NCI-H345 treated with DMSO at 0.1 percent for 48 hours (cell line): ENCODE results near the gene PLEKHM3.
"Not testable (repeated sequence)": the region's sequence is repeated elsewhere in the genome, so short reads cannot be mapped to it uniquely, and the experiment has no call there.

Source experiments
- DNase-seq: peaks from one replicate; lab custom pipeline; 2025; ENCODE audit not compliant: unreplicated experiment; lab: John Stamatoyannopoulos, UW

PLEKHM3 gene

DNA sequence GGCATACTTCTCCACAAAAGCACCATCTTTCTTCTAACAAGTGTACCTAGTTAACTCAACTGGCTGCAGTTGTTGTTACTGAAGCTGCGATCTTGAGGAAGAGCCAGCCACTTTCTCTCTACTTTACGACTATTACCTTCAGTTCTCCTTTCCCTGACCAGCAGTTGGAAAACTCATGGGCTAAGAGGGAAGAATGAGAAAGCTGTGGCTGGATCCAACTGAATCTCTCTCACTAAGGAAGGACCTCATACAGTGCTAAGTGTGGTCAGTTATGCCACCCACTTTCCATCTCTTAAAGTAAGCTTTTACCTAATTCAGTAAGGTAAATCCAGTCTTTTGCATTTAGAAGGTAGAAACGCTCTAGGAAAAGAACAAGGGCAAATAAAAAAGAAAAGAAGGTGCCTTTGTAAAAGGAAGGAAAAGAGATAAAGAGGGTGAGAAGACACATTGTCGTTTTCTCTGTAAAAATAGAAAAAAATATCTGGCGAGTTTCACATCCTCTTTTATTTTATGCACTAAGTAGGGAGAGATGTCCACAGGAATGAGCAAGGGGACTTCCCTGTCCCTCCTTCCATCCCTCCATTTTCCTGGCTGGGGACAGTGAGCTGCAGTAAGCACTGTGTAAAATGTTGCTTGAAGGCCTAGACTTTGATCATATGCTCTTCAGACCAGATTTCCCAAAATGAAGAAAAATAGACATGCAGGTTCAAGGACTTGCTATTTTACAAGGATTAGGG, 73.4 kb downstream of the PLEKHM3 start:
- DNase-seq: no peak

DNA sequence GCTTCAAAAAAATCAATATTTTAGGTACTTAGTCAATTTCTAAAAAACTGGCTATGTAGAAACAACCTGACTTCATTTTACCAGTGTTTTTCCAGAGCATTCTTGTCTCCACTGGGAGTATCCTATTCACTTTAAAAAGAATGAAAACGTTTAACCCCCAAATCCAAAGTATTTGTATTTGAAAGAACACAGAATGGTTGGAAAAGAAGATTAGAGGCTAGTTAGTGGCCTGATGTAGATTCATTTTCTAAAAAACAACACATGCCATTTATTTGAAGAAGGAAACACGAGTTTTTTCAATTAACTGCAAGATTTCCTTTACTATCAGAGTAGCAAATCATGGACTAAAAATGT, 74.6 kb downstream of the PLEKHM3 start:
- DNase-seq: no peak

DNA sequence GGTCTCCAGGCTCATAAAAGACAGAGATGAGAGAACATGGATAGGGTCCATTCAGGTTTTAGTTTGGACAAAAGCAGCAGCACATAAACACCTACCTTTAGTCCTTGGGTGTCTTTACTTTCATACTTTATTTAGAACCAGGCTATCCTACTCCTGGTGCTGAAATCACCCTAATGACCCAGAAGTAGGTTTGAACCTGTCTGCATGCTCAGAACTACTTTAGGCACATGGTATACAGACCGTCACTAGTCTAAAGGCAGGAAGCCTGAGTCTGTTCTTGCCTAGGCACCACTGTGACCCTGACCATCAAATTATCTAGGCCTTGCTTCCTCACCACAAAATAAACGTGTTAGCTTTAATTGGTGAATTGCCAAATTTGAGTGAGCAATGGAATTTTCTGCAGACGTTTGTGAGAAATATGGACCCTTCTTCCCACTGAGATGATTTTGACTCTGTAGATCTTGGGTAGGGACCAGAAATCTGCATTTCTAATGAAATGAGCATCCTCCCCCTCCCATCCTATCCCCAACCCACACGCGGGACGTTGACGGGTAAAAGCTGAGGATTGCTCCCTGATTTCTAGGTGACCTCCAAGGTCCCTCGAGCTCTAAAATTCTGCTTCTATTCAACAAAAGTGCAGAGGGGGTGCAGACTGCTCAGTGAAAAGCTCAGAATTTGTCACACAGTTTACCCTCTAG, 75.1 kb downstream of the PLEKHM3 start:
- no peak for DNase-seq

DNA sequence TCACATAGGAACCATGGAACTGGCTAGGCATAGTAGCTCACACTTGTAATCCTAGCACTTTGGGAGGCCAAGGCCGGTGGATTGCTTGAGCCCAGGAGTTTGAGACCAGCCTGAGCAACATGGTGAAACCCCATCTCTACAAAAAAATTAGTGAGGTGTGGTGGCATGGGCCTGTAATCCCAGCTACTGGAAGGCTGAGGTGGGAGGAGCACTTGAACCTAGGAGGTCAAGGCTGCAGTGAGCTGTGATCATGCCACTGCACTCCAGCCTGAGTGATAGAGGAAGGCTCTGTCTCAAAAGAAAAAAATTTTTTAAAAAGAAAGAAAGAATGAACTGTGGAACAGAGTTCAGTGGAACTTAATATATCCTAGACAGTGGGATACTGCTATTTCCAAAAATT, 76.1 kb downstream of the PLEKHM3 start:
- DNase-seq: not testable (repeated sequence)

DNA sequence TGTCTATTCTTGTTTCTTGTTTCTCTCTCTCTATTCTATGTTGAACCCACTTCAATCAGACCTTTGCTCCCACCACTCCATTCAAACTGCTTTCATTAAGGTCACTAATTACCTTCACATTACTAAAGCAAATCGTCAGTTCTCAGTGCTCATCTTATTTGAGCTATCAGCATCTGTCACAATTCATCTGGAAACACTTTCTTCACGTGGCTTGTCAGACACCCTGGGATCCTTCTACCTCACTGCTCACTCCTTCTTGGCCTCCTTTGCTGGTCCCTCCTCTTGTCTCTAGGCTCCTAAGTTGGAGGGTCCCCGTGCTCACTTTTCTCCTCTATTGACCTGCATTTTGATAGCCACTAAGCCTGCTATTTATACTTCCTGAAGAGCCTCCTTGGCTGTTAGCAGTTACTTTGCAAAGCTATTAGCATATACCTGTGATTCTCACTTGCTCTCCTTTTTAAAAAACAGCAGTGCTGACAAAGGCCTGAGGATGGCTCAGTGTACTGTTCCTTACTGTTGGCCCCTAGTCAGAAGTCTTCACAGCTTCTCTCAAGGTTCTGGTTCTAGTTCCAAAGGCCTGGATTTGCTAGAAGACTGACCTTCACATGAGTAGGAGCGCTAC, 80.2 kb downstream of the PLEKHM3 start:
- no peak for DNase-seq

DNA sequence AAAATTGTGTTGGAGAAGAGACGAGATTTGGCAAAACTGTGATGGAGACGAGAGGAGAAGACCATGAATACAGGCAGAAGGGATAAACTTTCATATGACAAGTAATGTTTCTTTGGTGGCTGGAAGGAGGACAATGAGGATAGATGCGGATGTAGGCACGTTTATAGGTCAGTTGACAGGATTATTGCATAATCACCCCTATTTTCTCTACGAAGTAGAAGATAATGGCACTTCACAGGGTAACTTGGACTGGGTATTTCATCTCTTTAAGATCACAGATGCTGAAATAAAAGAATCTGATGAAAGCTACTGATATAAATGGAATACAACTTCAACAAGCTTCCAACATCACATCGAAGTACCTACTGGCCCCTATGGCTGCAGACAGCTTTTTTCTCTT, 81.0 kb downstream of the PLEKHM3 start:
- no peak for DNase-seq

DNA sequence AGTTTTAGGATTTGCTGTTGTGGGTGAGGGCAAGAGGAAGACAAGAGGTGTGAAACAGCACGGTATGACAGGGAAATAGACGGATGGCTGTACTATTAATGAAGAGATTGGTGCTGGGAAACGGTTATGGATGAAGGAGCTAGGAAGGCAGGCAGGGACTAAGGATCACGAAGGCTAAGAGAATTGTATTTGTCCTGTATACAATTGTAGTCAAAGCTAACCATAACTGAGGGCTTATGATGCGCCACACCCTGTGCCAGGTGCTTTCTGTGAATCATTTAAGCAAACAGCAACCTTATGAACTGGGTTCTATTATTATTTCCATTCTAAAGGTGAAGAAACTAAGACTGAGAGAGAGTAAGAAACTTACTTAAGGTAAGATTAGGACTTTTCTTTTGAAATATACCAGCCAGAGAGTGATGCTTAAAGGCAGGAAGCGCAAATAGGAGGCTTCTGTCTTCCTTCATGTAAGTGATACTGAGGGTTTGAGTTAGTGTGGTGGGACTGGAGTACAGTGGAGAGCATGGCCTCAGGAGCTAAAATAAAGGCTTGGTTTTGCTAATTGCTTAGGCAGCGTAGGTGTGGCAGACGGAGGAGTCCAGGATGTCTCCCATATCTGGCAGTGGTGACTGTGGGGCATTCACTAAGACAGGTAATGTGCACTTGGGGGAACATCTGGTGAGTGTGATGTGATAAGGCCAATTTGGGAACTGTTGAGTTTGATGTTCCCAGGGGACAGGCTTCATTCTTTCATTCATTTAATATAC, 85.8 kb downstream of the PLEKHM3 start:
- DNase-seq: no peak

DNA sequence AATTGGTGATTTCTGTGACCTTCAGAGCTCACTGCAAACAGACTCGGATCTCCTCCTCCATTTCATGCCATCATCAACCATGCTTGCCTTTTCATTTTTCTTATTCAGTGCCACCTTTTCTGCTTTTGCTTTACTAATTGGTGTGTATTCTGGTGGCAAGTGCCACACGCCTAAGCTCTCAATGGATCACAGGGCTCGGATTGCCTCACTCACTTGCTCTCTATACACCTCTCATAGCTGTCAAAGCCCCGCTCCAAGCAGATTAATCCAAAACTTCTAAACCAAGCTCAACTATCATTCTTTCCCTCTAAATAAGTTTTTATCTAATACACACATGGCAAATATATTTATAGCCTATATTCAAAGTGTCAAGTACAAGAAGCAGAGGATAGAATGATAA, 86.4 kb downstream of the PLEKHM3 start:
- no peak for DNase-seq

DNA sequence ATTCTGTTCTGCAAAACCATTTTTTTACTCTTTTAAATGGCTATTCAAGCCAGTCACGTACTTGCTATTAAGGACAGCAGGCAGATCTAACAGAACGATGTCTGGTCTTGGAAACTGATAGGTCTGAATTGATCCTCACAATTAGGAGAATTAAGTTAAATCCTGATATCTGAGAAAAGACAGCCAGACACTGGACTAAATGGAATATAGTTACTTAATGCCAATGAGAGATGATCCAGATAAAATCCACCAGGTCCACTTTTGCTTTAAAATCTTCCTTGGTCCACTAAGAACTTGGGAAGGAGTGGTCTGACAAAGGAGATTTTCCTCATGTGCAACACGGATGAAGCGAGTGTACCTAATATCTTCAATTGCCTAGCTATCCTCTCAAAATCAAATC, 86.9 kb downstream of the PLEKHM3 start:
- DNase-seq: no peak

DNA sequence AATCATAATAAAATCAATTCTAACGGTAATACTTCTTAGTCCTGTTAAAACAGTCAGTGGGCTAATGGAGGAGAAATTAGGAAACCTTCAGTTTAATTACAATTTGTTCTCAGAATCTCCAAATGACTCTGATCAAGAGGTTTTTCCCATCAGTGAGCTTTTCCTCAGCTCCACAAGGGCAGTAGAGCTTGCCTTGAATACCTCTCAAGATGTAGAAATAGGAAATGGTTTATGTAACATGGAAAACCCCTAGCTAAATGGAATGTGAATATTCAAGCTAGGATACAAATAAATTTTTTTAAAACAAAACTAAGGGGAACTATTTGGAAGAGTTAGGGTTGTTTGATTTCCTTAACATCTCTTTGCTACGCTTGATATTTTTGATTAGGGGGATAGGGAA, 87.5 kb downstream of the PLEKHM3 start:
- no peak for DNase-seq

DNA sequence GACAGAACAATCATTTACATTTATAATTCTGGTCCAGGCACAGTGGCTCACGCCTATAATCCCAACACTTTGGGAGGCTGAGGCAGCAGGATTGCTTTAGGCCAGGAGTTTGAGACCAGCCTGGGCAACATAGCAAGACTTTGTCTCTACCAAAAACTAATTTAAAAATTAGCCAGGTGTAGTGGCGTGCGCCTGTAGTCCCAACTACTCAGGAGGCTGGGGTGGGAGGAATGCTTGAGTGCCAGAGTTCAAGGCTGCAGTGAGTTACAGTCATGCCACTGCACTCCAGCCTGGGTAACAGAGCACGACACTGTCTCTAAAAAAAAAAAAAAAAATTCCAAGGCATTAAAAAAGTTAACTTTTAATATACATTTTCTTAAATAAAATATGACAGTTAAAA, 88.1 kb downstream of the PLEKHM3 start:
- DNase-seq: no peak

DNA sequence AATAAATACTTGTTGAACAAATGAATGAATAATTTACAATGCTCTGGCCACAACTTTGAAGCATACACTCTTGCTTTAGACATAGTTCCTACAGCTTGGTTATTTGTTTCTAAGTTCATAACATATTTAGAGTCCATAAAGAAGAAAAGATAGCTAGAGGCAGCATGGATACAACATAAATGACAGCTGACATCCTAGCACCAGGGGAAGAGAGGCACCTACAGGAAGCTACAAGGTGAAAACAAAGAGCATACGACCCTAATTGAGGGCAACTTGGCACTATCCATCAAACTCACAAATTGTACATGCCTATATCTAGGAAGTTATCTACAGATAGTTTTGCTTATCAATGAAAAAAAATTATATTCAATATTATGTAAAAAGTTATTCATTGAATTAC, 88.9 kb downstream of the PLEKHM3 start:
- no peak for DNase-seq

DNA sequence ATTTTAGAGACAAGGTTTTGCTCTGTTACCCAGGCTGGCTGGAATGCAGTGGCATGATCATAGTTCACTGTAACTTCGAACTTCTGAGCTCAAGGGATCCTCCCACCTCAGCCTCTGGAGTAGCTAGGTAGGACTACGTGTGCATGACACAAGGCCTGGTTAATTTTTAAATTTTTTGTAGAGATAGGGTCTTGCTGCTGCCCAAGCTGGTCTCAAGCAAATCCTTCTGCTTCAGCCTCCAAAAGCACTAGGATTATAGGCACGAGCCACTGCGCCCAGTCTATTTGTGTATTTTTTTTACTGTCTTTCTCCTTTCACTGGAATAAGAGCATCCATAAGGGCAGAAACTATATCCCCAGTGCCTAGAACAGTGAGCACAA, 89.3 kb downstream of the PLEKHM3 start:
- no peak for DNase-seq

DNA sequence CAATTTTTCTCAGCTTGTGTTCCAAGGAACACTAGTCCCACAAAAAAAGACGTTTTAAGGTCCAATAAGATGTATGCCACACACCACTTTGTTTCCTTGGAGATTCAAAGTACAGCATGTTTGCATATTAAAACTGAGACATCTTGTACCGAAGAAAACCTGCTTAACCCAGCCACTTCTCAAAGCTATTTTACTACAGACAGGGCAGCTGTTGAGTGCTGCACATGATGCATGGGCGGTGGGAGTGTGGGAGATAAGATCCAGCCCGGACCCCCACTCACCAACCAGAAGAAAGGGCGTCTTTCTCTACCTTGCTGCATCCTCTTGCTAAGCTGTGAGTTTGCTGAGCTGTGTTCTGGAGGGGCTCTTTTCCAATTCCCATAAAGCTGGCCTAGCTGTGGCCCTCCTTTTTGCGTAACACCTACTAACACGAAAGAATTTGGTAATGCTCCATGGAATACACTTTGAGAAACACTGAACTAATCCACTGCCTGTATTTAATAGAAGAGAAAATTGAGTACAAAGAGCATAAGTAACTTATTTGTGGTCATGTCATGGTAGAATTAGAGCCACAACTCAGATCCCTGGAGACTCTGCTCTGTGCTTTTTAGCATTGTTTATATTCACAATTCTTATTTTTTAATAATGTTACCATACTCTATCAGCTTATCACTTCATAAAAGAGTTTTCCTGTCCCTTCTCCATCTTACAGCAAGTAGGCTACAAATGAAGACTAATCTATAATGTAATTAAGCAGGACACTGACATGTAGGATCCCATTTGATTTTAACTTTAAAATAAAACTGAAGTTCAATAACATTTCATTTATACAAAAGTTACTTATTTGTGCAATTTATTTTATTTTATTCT, 90.0 kb downstream of the PLEKHM3 start:
- no peak for DNase-seq

DNA sequence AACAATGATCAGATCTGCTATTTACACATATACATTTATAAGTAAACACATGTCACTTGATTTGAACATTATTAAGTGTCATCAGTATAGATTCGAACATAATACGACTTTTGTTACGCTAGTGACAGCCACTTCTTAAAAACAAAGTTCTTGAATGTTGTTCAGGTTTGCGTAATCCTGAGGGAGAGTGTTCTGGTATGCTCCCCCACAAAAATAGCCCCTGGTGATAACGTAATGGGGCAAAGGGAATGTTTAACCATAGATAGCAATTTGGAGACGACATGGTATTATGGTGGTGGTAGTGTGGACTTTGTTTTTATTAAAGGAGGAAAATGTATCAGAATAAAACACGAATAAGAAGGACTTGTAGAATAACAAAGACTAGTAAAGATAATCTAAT, 90.6 kb downstream of the PLEKHM3 start:
- no peak for DNase-seq

DNA sequence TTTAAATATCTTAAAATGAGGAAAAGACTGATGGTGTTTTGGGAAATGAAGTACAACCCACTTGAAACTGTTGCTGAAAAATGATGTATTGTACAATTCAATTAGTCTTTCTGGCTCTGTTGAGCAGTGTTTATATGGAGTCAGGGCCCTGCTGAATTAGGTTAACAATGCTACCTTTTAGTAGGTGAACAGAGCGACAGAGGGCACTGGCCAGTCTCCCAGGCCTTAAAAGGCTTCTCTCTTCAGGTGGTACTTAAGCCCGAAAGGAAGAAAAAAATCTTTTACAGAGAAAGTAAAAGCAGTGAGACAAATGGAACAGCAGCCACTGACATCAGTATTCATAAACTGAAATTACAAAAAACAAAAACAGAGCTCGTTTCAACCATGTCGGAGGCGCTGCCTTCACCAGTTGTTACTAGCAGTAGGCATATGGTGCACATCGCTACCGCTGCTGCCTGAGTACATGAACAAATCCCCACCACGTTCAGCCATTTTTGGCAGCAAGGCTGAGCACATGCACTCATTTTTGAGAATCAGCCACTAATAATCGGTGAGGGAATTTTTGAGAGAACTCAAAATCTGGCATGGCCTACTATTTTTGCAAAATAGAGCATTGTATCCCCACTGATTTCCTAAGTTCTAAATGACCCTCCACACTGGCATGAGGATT, 91.8 kb downstream of the PLEKHM3 start:
- no peak for DNase-seq

DNA sequence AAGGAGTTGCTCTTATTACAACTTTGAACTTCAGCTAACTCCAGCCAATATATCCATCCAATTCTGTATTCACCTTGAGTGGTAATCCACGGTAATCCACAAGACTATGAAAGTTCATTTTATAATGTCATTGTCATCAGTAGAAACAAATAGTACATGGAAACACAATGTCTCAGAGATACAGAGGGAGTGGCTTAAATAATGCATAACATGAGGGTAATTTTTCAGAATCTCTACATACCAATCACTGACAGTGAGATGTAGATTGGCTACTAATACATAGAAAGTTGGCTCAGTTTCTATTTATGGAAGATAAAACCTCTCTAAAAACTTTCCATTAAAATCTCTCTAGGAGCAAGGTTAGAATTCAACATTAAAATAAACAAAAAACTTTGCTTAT, 93.2 kb downstream of the PLEKHM3 start:
- DNase-seq: no peak

DNA sequence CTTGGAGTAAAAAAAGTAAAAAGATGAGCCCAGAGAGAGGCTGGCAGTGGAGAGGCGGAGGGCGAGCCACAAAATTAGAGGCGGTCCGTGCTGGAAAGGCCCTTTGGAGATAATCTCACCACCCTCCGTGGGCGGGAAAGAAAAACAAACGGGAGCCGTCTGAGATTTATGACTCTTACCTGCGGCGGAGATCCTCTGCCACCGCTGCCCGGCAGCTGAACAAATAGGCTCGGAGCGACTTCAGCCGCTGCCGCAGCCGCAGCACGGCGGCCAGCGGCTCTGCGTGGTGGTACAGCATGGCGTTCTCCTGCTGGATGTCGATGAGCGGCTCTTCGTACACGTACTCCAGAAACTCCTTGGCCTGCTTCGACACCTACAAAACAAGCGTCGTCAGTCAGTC, 94.6 kb downstream of the PLEKHM3 start:
- peak; percentile 62 for DNase-seq

DNA sequence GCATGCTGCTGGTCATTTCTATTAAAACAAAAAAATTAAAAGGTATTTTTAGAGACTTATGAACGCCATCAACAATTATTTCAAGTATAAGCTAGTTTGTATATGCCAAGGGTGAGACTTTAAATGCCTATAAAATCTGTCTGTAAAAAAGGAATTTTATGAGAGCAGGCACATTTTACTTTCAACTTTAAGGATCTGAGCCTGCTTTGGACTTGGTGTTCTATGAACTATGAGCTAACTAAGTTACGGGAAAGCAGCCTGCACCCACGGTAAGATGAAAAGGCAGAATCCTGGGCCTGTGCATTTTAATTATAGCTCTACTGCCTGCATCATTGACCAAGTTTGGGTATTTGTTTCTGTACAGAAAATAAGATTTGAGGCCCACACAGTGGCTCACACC, 95.4 kb downstream of the PLEKHM3 start:
- DNase-seq: no peak

DNA sequence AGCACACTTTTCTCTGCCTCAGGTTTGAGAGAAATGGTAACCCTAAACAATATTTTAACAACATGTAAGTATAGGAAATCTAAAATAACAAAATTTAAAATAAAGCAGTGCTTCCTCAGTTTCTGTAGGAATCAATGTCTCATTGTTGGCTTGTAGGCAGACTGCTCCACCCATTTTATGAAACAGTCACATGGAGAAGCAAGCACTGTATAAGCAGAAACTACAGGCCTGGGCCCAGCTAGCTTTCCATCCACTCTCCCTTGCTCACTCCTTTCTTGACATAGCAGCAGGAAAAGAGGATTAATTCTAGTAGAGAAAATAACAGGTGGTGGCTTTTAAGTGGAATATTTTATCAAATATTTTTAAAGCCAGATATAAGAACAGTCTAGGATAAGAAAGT, 97.2 kb downstream of the PLEKHM3 start:
- no peak for DNase-seq

DNA sequence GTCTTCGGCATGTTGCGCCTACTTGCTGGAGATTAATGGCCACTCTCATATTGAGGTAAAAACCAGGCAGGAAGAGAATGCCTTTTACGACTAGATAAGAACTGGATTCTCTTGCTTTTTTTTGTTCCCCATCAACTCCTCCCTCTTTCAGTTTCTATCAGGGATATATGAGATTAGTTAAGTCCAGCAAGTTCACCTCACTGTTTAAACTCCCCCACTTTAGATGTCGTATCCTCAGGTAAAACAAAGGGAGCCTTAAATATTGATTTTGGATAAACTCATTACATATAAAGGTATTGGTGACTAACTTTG, 98.4 kb downstream of the PLEKHM3 start:
- no peak for DNase-seq
